Mesothelial cell of epicardium (in vitro differentiated cells): ENCODE data around the gene IRF1. TPM values are rescaled to one million over a fixed set of nuclear protein-coding genes. Genes with fewer than 3 reads are reported as not detected.

ENCODE experiments used
- DNase-seq, 2 experiments: peaks; one replicate each; pipeline ENCODE4 v3.0.0; 2021; ENCODE audit warnings: low spot score in 2 of 2; ENCODE audit not compliant: unreplicated experiment in 2 of 2
- H3K27ac Mint-ChIP-seq: 2 replicates; pipeline ENCODE4 v1.8.0; 2021; ENCODE audit warnings: mixed read lengths
- H3K27me3 Mint-ChIP-seq: 2 replicates; pipeline ENCODE4 v1.8.0; 2021; ENCODE audit warnings: low read depth, mixed read lengths
- H3K36me3 Mint-ChIP-seq: 2 replicates; pipeline ENCODE4 v1.8.0; 2021; ENCODE audit warnings: mixed read lengths
- H3K4me1 Mint-ChIP-seq: 2 replicates; pipeline ENCODE4 v1.8.0; 2021; ENCODE audit warnings: mixed read lengths
- H3K4me3 Mint-ChIP-seq: 2 replicates; pipeline ENCODE4 v1.8.0; 2021; ENCODE audit warnings: mild to moderate bottlenecking, moderate library complexity, mixed read lengths
- H3K9me3 Mint-ChIP-seq: 2 replicates; pipeline ENCODE4 v1.8.0; 2021; ENCODE audit warnings: mixed read lengths
- CTCF ChIP-seq: fragments of 200-600 bp; sonication (generic); IDR thresholded peaks from one replicate; pipeline ENCODE4 v1.5.0; 2021; ENCODE audit warnings: antibody characterized with exemption; ENCODE audit not compliant: unreplicated experiment
- total RNA-seq: library from RNA; stranded (reverse); gene quantifications from 3 replicates; pipeline ENCODE4 v1.2.1, GENCODE V29; 2021

Gene IRF1
- total RNA-seq, 1 donor from 2014 or later = 33.3 TPM

GRCh38 chr5:132501961-132502931, 11.7 kb upstream of the IRF1 start:
- TF ChIP-seq CTCF = no peak
- H3K27ac Mint-ChIP-seq = no peak overlapping the region
- no peak overlapping the region for H3K4me3 Mint-ChIP-seq
- no peak for DNase-seq
- H3K4me1 Mint-ChIP-seq = peaks cover 14% of the 10 kb centered on the region
- no peaks in the 10 kb centered on the region for H3K36me3 Mint-ChIP-seq
- peaks cover 2% of the 10 kb centered on the region for H3K9me3 Mint-ChIP-seq
- H3K27me3 Mint-ChIP-seq = no peaks in the 10 kb centered on the region

- Mint-ChIP-seq H3K36me3 (no peaks in the 10 kb centered on the region), H3K4me1 (peaks cover 16% of the 10 kb centered on the region), H3K4me3 (no peak overlapping the region), H3K27ac (no peak overlapping the region), H3K9me3 (no peaks in the 10 kb centered on the region), H3K27me3 (no peaks in the 10 kb centered on the region)
- no peak for DNase-seq
- TF ChIP-seq CTCF = no peak
Observed at GRCh38 chr5:132501629-132501956, 11.0 kb upstream of the IRF1 start.

GRCh38 chr5:132500931-132501628, 10.5 kb upstream of the IRF1 start:
- H3K9me3 Mint-ChIP-seq = no peaks in the 10 kb centered on the region
- H3K27ac Mint-ChIP-seq = peak overlapping the region; percentile 12
- no peaks in the 10 kb centered on the region for H3K27me3 Mint-ChIP-seq
- peaks cover 16% of the 10 kb centered on the region for H3K4me1 Mint-ChIP-seq
- H3K4me3 Mint-ChIP-seq = no peak overlapping the region
- peak; percentile 88 for TF ChIP-seq CTCF
- peak in 1 of 2 experiments; percentile 68 for DNase-seq
- no peaks in the 10 kb centered on the region for H3K36me3 Mint-ChIP-seq

GRCh38 chr5:132500244-132500930, 9.8 kb upstream of the IRF1 start:
- H3K27ac Mint-ChIP-seq = peak overlapping the region; percentile 66
- no peaks in the 10 kb centered on the region for H3K36me3 Mint-ChIP-seq
- no peaks in the 10 kb centered on the region for H3K27me3 Mint-ChIP-seq
- no peak for TF ChIP-seq CTCF
- DNase-seq = no peak
- peaks cover 14% of the 10 kb centered on the region for H3K4me1 Mint-ChIP-seq
- no peaks in the 10 kb centered on the region for H3K9me3 Mint-ChIP-seq
- H3K4me3 Mint-ChIP-seq = no peak overlapping the region

GRCh38 chr5:132499440-132500243, 9.1 kb upstream of the IRF1 start:
- H3K27ac Mint-ChIP-seq = peak overlapping the region; percentile 32
- no peak for TF ChIP-seq CTCF
- H3K9me3 Mint-ChIP-seq = no peaks in the 10 kb centered on the region
- no peak overlapping the region for H3K4me3 Mint-ChIP-seq
- H3K4me1 Mint-ChIP-seq = peaks cover 19% of the 10 kb centered on the region
- no peaks in the 10 kb centered on the region for H3K27me3 Mint-ChIP-seq
- no peaks in the 10 kb centered on the region for H3K36me3 Mint-ChIP-seq
- no peak for DNase-seq
